ENCODE measurements around the gene ANGPTL8.

ANGPTL8 gene

GRCh38 chr19:11198769-11199424, 40.5 kb upstream of the ANGPTL8 start:
- H3K4me3 ChIP-seq (ENCODE audit: low read depth, low read length), result no peak overlapping the region
- in situ Hi-C loops (cut with HindIII; ENCODE audit: low sequenced_read_pairs), result no loop called here
- DNase-seq (ENCODE audit: low read depth, low spot score), result no peak
- no peak for TF ChIP-seq CTCF (IDR thresholded peaks at IDR 0.05; ENCODE audit: low read depth, low read length)

- DNase-seq (ENCODE audit: low read depth, low spot score), result no peak
- in situ Hi-C loops (cut with HindIII; ENCODE audit: low sequenced_read_pairs), result no loop called here
- no peak for TF ChIP-seq CTCF (IDR thresholded peaks at IDR 0.05; ENCODE audit: low read depth, low read length)
- no peak overlapping the region for H3K4me3 ChIP-seq (ENCODE audit: low read depth, low read length)
These were observed 39.9 kb upstream of the ANGPTL8 start for GRCh38 chr19:11199517-11199916.

GRCh38 chr19:11200015-11200574, 39.3 kb upstream of the ANGPTL8 start:
- DNase-seq (ENCODE audit: low read depth, low spot score), result no peak
- H3K4me3 ChIP-seq (ENCODE audit: low read depth, low read length), result no peak overlapping the region
- TF ChIP-seq CTCF (IDR thresholded peaks at IDR 0.05; ENCODE audit: low read depth, low read length), result no peak
- in situ Hi-C loops (cut with HindIII; ENCODE audit: low sequenced_read_pairs), result no loop called here

GRCh38 chr19:11200931-11201330, 38.5 kb upstream of the ANGPTL8 start:
- in situ Hi-C loops (cut with HindIII; ENCODE audit: low sequenced_read_pairs), result no loop called here
- no peak for DNase-seq (ENCODE audit: low read depth, low spot score)
- H3K4me3 ChIP-seq (ENCODE audit: low read depth, low read length), result no peak overlapping the region
- no peak for TF ChIP-seq CTCF (IDR thresholded peaks at IDR 0.05; ENCODE audit: low read depth, low read length)

GRCh38 chr19:11201791-11202190, 37.6 kb upstream of the ANGPTL8 start:
- in situ Hi-C loops (cut with HindIII; ENCODE audit: low sequenced_read_pairs), result no loop called here

GRCh38 chr19:11202488-11203193, 36.8 kb upstream of the ANGPTL8 start:
- no peak for DNase-seq (ENCODE audit: low read depth, low spot score)

More at GRCh38 chr19:11201791-11202190, 37.6 kb upstream of the ANGPTL8 start:
- H3K4me3 ChIP-seq (ENCODE audit: low read depth, low read length), result no peak overlapping the region
- TF ChIP-seq CTCF (IDR thresholded peaks at IDR 0.05; ENCODE audit: low read depth, low read length), result no peak
- no peak for DNase-seq (ENCODE audit: low read depth, low spot score)

More at GRCh38 chr19:11202488-11203193, 36.8 kb upstream of the ANGPTL8 start:
- in situ Hi-C loops (cut with HindIII; ENCODE audit: low sequenced_read_pairs), result no loop called here
- no peak for TF ChIP-seq CTCF (IDR thresholded peaks at IDR 0.05; ENCODE audit: low read depth, low read length)
- H3K4me3 ChIP-seq (ENCODE audit: low read depth, low read length), result no peak overlapping the region

All from astrocyte of the spinal cord (primary cell).